ENCODE measurements around the gene PLK2. TPM values are rescaled to one million over a fixed set of nuclear protein-coding genes. Genes with fewer than 3 reads are reported as not detected.
A peak's percentile ranks its signal among the peaks of the same experiment; 100 is the strongest.

Gene PLK2
- total and polyA plus RNA-seq, 2 donors, result 27.6 to 212 TPM

DNA sequence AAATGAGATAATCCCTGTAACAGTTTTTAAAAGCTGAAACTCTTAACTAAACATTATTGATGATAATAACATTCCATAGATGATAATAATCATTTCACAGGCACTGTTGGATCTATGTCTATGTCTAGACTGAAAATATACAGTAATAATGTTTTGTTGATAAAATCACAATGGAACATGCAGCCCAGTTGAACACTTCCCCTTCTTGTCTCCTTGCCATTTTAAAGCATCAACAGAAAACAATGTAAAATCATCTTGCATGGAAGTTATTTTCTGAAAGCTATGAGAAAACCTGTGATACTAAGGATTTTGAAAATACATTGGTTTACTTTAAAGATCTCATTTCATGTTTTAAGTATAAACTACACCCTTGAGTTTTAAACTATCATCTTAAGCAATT, 33.3 kb upstream of the PLK2 start:
- no peak overlapping the region for H3K4me3 ChIP-seq (ENCODE audit: low read depth, low read length)
- no peaks in the 10 kb centered on the region for H3K36me3 ChIP-seq (ENCODE audit: insufficient read depth)
- no peaks in the 10 kb centered on the region for H3K4me1 ChIP-seq (ENCODE audit: insufficient read depth)
- DNase-seq (ENCODE audit: extremely low spot score), result no peak
- H3K27ac ChIP-seq (ENCODE audit: low read depth), result no peak overlapping the region

DNA sequence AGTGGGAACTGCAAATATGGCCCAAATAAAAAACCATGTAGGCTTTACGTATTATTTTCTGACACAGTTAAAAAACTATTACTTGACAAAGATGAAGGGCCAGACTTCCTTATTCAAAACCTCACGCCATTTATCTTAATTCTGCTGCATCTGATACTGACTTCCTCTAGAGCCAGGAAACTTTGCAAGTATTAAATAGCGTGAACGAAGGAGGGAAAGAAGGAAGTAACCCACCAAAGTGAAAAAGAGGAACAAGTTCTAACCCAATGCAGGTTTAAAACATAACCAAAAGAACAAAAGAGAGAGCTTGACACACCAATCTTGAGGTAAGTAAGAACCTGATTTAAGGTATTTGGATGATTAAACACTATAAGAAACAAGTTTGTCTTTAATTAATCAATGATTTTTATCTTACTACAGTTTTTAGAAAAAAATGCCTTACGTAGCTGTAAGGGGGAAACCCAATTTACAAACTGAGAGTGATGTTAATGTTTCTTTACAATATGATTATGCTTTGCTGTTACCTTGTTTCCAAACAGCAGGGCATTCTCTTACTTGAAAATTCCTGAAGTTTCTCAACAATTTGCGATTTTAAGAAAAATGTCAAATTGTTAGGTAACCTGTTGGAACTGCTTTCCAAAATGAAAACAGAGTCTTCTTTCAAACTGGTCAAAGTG, 31.5 kb upstream of the PLK2 start, which contains the start of gene GAPT:
Gene GAPT, plus strand, starts transcription at position 220 of the 677 bp plus-strand sequence. CDS start 3,102 bp downstream, outside the sequence.
- WGBS, result 68% methylated on average over 6 of the region's 6 CpGs
- Histone ChIP-seq H3K4me1 (ENCODE audit: insufficient read depth) (no peaks in the 10 kb centered on the region), H3K27ac (ENCODE audit: low read depth) (no peak within 1 kb of the TSS), H3K4me3 (ENCODE audit: low read depth, low read length) (no peak within 1 kb of the TSS), H3K36me3 (ENCODE audit: insufficient read depth) (no peaks in the 10 kb centered on the region)
- DNase-seq (ENCODE audit: extremely low spot score), result no peak

DNA sequence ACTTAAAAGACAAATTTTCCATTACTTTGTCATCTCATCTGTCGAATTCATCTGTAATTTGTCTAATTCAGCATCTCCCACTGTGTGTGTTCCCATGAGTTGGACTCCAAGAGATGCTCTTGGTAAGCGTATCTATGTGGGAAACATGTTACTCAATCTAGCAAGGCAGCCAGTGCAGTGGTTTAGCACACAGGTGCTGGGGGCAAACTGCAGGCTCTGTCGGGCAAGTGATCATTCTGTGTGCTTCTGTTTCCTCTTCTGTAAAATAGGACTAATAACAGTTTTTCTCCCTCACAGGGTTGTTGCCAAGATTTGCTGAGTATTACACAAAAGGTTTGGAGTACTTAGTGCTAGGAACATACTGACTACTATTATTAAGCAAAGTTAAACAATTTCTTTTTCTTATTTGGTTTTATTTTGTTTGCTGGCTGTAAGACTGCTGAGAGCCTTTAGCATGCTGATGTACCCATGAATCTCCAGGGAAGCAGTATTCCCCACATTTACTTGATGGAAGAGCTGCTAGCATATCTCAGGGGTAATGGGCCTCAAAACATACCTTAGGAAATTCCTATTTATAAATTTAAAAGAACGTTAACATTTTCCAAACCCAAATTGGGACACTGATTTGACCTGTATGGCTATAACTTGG, 30.6 kb upstream of the PLK2 start:
- no peak for DNase-seq (ENCODE audit: extremely low spot score)
- H3K36me3 ChIP-seq (ENCODE audit: insufficient read depth), result no peaks in the 10 kb centered on the region
- H3K4me1 ChIP-seq (ENCODE audit: insufficient read depth), result no peaks in the 10 kb centered on the region
- H3K27ac ChIP-seq (ENCODE audit: low read depth), result no peak overlapping the region
- 64% methylated on average over 4 of the region's 4 CpGs for WGBS
- H3K4me3 ChIP-seq (ENCODE audit: low read depth, low read length), result no peak overlapping the region

DNA sequence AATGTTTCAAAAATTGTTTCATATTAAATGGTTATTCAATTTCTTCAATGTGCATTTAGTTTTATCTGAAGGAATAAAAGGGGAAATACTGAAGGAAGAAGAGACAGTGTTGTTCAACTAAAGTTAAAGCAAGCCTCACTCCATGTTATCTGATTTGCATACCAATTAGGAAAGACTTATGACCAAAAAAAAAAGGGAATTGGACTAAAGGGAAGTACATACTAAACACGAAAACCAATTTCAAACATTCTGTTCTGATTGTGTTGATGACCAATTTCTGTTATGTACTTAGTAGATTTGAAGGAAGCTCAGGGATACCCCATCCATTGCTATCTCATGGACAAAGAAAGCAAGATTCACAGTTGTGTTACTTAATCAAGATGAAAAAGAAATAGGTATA, 26.4 kb upstream of the PLK2 start:
- DNase-seq (ENCODE audit: extremely low spot score), result no peak
- Histone ChIP-seq H3K27ac (ENCODE audit: low read depth) (no peak overlapping the region), H3K4me3 (ENCODE audit: low read depth, low read length) (no peak overlapping the region), H3K4me1 (ENCODE audit: insufficient read depth) (no peaks in the 10 kb centered on the region), H3K36me3 (ENCODE audit: insufficient read depth) (no peaks in the 10 kb centered on the region)
- WGBS, result 87% methylated on average over 1 of the region's 1 CpG

DNA sequence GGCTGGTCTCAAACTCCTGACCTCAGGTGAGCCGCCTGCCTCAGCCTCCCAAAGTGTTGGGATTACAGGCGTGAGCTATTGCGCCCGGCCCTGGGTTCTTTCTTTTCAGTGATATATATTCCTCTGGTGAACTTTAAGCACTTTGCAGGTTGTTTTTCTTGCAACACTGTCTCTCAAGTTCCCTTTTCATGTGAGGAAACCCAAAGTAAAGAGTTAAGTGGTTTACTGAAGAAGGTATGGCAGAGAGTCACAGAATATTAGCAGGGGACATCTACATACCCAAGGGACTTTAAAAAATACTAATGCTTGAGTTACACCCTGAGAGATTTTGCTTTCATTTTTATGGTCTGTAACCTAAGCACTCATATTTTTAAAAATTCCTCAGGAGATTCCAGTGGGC, 24.6 kb upstream of the PLK2 start:
- Histone ChIP-seq H3K4me1 (ENCODE audit: insufficient read depth) (no peaks in the 10 kb centered on the region), H3K27ac (ENCODE audit: low read depth) (no peak overlapping the region), H3K36me3 (ENCODE audit: insufficient read depth) (no peaks in the 10 kb centered on the region), H3K4me3 (ENCODE audit: low read depth, low read length) (no peak overlapping the region)
- no peak for DNase-seq (ENCODE audit: extremely low spot score)
- 89% methylated on average over 4 of the region's 4 CpGs for WGBS

DNA sequence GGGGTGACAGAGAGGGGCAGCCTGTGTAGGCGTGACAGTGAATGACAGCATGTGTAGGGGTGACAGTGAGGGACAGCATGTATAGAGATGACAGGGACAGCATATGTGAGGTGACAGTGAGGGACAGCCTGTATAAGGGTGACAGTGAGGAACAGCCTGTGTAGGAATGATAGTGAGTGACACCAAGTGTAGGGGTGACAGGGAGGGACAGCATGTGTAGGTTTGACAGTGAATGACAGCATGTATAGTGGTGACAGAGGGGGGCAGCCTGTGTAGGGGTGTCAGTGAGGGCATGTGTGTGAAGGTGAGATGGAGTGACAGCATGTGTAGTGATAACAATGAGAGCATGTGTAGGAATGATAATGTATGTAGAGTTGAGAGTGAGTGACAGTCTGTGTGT, 22.6 kb upstream of the PLK2 start:
- Histone ChIP-seq H3K4me3 (ENCODE audit: low read depth, low read length) (no peak overlapping the region), H3K27ac (ENCODE audit: low read depth) (no peak overlapping the region), H3K36me3 (ENCODE audit: insufficient read depth) (no peaks in the 10 kb centered on the region), H3K4me1 (ENCODE audit: insufficient read depth) (no peaks in the 10 kb centered on the region)
- no peak for DNase-seq (ENCODE audit: extremely low spot score)
- WGBS, result 100% methylated on average over 1 of the region's 1 CpG

DNA sequence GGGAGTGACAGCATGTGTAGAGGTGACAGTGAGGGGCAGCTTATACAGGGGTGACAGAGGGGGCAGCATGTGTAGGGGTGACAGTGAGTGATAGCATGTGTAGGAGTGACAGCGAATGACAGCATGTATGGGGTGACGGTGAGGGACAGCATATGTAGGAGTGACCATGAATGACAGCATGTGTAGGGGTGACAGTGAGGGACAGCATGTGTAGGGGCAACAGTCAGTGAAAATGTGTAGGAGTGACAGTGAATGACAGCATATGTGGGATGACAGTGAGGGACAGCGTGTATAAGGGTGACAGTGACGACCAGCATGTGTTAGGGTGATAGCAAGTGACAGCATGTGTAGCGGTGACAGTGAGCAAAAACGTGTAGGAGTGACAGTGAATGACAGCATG, 21.9 kb upstream of the PLK2 start:
- WGBS, result 89% methylated on average over 6 of the region's 6 CpGs
- Histone ChIP-seq H3K36me3 (ENCODE audit: insufficient read depth) (no peaks in the 10 kb centered on the region), H3K4me3 (ENCODE audit: low read depth, low read length) (no peak overlapping the region), H3K4me1 (ENCODE audit: insufficient read depth) (no peaks in the 10 kb centered on the region), H3K27ac (ENCODE audit: low read depth) (no peak overlapping the region)
- no peak for DNase-seq (ENCODE audit: extremely low spot score)

DNA sequence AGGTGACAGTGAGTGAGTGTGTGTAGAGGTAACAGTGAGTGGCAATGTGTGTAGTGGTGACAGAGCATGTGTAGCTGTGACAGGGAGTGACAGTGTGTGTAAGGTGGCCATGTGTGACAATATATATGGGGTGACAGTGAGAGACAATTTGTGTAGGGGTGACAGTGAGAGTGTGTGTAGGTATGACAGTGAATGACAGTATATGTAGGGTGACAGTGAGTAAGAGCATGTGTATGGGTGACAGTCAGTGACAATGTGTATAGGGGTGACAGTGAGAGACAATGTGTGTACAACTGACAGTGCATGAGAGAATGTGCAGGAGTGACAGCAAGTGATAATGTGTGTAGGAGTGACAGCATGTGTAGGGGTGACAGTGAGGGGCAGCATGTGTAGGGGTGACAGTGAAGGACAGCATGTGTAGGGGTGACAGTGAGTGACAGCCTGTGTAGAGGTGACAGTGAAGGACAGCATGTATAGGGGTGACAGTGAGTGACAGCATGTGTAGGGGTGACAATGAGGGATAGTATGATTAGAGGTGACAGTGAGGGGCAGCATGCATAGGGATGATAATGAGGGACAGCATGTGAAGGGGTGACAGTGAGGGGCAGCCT, 21.3 kb upstream of the PLK2 start:
- H3K4me1 ChIP-seq (ENCODE audit: insufficient read depth), result no peaks in the 10 kb centered on the region
- no peaks in the 10 kb centered on the region for H3K36me3 ChIP-seq (ENCODE audit: insufficient read depth)
- H3K4me3 ChIP-seq (ENCODE audit: low read depth, low read length), result no peak overlapping the region
- DNase-seq (ENCODE audit: extremely low spot score), result no peak
- no peak overlapping the region for H3K27ac ChIP-seq (ENCODE audit: low read depth)

DNA sequence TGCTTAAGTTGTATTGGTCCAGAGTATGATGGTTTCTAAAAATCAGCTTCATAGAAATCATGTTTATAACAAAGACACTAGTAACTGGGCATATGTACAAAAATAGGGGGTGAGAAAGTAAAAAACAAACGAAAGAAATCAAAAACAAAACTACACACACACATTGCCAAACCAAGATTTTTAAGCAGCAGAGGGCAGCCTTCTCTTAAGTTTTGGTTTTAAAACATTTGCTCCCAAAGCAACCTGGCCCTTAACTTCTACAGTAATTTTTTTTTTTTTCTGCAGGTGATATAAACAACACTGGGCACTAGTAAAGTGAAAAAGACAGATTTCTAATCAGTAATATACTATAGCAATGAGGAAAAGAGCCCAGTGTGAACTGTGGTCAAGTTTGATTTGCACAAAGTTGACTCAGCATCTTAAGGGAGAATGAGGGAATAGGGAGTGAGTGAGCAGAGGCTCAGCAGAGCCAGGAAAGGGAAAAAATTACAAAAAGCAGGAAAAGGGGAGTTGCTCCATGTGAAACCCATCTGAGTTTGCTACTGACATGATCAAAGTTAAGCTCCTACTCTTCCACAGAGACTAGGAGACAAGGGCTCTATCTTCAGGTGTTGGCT, 18.0 kb upstream of the PLK2 start:
- no peaks in the 10 kb centered on the region for H3K4me1 ChIP-seq (ENCODE audit: insufficient read depth)
- H3K27ac ChIP-seq (ENCODE audit: low read depth), result no peak overlapping the region
- no peak for DNase-seq (ENCODE audit: extremely low spot score)
- 24% methylated on average over 1 of the region's 1 CpG for WGBS
- no peak overlapping the region for H3K4me3 ChIP-seq (ENCODE audit: low read depth, low read length)
- H3K36me3 ChIP-seq (ENCODE audit: insufficient read depth), result no peaks in the 10 kb centered on the region

DNA sequence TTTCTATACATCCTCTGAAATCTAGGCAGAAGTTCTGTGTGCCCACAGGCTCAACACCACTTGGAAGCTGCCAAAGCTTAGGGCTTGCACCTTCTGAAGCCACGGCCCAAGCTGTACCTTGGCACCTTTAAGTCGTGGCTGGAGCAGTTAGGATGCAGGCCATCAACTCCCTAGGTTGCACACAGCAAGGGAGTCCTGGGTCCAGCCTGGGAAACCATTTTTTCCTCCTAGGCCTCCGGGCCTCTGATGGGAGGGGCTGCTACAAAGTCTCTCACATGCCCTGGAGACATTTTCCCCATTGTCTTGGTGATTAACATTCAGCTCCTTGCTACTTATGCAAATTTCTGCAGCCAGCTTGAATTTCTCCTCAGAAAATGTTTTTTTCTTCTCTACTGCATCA, 15.5 kb upstream of the PLK2 start:
- Histone ChIP-seq H3K27ac (ENCODE audit: low read depth) (no peak overlapping the region), H3K36me3 (ENCODE audit: insufficient read depth) (no peaks in the 10 kb centered on the region), H3K4me1 (ENCODE audit: insufficient read depth) (no peaks in the 10 kb centered on the region), H3K4me3 (ENCODE audit: low read depth, low read length) (no peak overlapping the region)
- no peak for DNase-seq (ENCODE audit: extremely low spot score)
- WGBS, result 95% methylated on average over 3 of the region's 3 CpGs

DNA sequence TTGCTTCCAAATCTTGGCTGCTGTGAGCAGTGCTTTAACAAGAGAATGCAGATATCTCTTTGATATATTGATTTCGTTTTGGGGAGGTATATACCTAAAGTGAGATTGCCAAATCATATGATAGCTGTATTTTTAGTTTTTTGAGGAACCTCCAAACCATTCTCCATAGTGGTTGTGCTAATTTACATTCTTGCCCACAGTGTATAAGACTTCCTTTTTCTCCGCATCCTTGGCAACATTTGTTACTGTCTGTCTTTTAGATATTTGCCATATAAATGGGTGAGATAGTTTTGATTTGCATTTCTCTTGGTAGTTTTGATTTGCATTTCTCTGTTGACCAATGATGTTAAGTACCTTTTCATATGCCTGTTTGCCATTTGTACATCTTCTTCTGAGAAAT, 10.0 kb upstream of the PLK2 start:
- WGBS, result 83% methylated on average over 2 of the region's 2 CpGs
- Histone ChIP-seq H3K4me1 (ENCODE audit: insufficient read depth) (no peaks in the 10 kb centered on the region), H3K4me3 (ENCODE audit: low read depth, low read length) (no peak overlapping the region), H3K27ac (ENCODE audit: low read depth) (no peak overlapping the region), H3K36me3 (ENCODE audit: insufficient read depth) (no peaks in the 10 kb centered on the region)
- DNase-seq (ENCODE audit: extremely low spot score), result no peak

DNA sequence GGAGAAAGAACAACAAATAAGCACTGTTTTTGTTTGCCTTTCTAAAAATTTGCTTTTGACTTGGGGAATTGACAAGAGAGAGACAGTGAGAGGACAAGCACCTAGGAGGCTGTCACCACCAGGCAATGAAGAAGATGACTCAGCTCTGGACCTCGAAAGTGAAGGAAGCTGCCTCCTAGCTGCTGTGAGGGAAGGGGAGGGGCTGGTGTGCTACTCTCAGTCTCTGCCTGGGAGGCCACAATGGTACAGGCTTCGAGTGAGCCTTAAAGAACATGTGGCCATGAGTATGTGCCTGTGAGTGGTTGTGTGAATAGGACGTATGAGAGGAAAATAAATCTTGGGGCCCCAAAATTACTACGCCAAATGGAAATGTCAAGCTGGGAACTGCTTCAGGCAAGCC, 7.1 kb upstream of the PLK2 start:
- 52% methylated on average over 4 of the region's 4 CpGs for WGBS

DNA sequence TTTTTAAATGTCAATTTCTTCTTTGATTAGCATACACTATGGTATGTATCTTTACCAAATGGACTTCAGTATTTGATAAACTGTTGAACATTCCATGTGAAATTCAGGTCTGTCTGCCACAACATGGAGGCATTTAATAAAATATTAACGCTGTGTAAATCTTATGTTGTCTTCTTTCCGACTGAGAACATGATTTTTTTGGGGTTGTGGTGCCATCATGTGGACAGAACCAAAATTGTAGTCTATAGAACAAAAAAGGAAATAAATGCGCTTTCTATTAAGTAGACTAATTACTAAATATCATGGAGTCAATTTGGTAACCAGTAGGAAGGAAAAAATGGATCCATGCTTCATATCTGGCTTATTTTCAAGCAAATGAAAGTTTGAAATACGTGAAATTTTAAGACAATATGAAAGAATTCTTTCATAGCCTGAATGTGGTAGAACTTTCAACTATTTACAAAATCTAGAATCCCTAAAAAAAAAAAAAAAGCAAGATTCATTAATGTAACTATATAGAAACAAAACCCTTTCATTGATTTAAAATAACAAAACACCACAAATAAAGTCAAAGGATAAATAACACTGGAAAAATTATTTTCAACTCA, 2.8 kb upstream of the PLK2 start:
- peak; percentile 43 for DNase-seq (ENCODE audit: extremely low spot score)
- no peaks in the 10 kb centered on the region for H3K4me1 ChIP-seq (ENCODE audit: insufficient read depth)
- H3K27ac ChIP-seq (ENCODE audit: low read depth), result no peak overlapping the region
- 30% methylated on average over 4 of the region's 4 CpGs for WGBS
- H3K4me3 ChIP-seq (ENCODE audit: low read depth, low read length), result no peak overlapping the region
- no peaks in the 10 kb centered on the region for H3K36me3 ChIP-seq (ENCODE audit: insufficient read depth)

More for the DNA sequence above, 7.1 kb upstream of the PLK2 start:
- no peak overlapping the region for H3K4me3 ChIP-seq (ENCODE audit: low read depth, low read length)
- no peaks in the 10 kb centered on the region for H3K4me1 ChIP-seq (ENCODE audit: insufficient read depth)
- DNase-seq (ENCODE audit: extremely low spot score), result no peak
- no peaks in the 10 kb centered on the region for H3K36me3 ChIP-seq (ENCODE audit: insufficient read depth)
- H3K27ac ChIP-seq (ENCODE audit: low read depth), result no peak overlapping the region

DNA sequence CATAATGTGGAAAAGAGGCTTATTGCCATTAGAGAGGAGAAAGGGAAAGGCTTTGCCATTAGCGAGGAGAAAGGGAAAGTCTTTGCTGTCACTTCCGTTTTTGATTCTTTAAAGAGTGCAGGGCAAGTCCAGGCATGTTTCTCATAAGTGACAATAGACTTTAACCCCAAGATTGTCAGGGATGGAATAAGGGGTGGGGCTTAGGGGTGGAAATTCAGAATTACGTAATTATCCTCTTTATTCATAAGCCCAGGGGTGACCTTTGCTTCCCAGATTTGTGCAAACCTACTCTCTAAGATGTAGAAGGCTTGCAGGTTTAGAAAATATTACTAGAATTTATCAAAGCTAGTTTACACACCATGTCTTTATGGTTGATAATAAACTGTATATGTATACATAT, 2.3 kb upstream of the PLK2 start:
- no peak for DNase-seq (ENCODE audit: extremely low spot score)
- Histone ChIP-seq H3K4me1 (ENCODE audit: insufficient read depth) (no peaks in the 10 kb centered on the region), H3K36me3 (ENCODE audit: insufficient read depth) (no peaks in the 10 kb centered on the region), H3K27ac (ENCODE audit: low read depth) (no peak overlapping the region), H3K4me3 (ENCODE audit: low read depth, low read length) (no peak overlapping the region)
- 83% methylated on average over 3 of the region's 3 CpGs for WGBS

Measured in urinary bladder (tissue), 4 donors.